B cell (primary cell): ENCODE measurements around the gene SCNN1B. TPM values are rescaled to one million over a fixed set of nuclear protein-coding genes. Genes with fewer than 3 reads are reported as not detected.

ENCODE experiments used
- ATAC-seq: fragments of 200-7000 bp; cut with Tn5 transposase; one replicate; pipeline ENCODE4 v1.10.0; 2021; ENCODE audit warnings: low read depth, mild to moderate bottlenecking, moderate number of reproducible peaks, moderate library complexity
- CTCF ChIA-PET: fragments of 350-600 bp; sonication (Branson Sonifier 250); formaldehyde crosslinking; loops from one replicate; lab custom pipeline; 2021; ENCODE audit warnings: antibody characterized with exemption, inconsistent platforms; lab: Charles Lee
- POLR2A ChIA-PET: fragments of 350-600 bp; sonication (Branson Sonifier 250); formaldehyde crosslinking; loops from one replicate; lab custom pipeline; 2021; ENCODE audit warnings: antibody characterized with exemption; lab: Charles Lee
- DNase-seq: peaks from one replicate; pipeline ENCODE4 v3.0.0; 2013
- H2AFZ ChIP-seq: 2 replicates; pipeline ENCODE4 v1.6.1; 2012; ENCODE audit warnings: mild to moderate bottlenecking, low read depth, low read length; ENCODE audit not compliant: insufficient read depth, poor library complexity, severe bottlenecking
- H3K27ac ChIP-seq, 2 donors: 1 replicate in 1 of 2; 2 replicates in 1 of 2; pipeline ENCODE4 v1.5.1; 2012 to 2013; ENCODE audit warnings: low read length in 2 of 2, mild to moderate bottlenecking in 2 of 2, moderate library complexity in 1 of 2
- H3K27me3 ChIP-seq, 4 experiments: fragments of 200-600 bp in 1 of 4; sonication (generic) in 1 of 4; replicated peaks in 1 of 4; 1 replicate in 2 of 4; 2 replicates in 2 of 4; pipeline versions ENCODE4 v1.6.1 to v1.7.0; 2013 to 2016; ENCODE audit warnings: low read length in 3 of 4, mild to moderate bottlenecking in 2 of 4, mixed read lengths in 1 of 4, moderate library complexity in 1 of 4; ENCODE audit not compliant: insufficient read depth in 4 of 4, control insufficient read depth in 3 of 4; ENCODE audit errors: control extremely low read depth in 1 of 4
- H3K36me3 ChIP-seq, 2 experiments: replicated peaks in 1 of 2; 1 replicate in 1 of 2; 2 replicates in 1 of 2; pipeline versions ENCODE4 v1.6.1 to v1.7.1; 2013; ENCODE audit warnings: low read length in 1 of 2; ENCODE audit not compliant: insufficient read depth in 2 of 2, control insufficient read depth in 1 of 2; ENCODE audit errors: control extremely low read depth in 1 of 2, extremely low read depth in 1 of 2
- H3K4me1 ChIP-seq, 2 donors: fragments of 200-600 bp in 1 of 2; sonication (generic) in 1 of 2; 1 replicate in 1 of 2; 2 replicates in 1 of 2; pipeline versions ENCODE4 v1.5.1 to v1.6.1; 2013 to 2017; ENCODE audit warnings: low read length in 2 of 2; ENCODE audit not compliant: control insufficient read depth in 2 of 2, insufficient read depth in 2 of 2
- H3K4me2 ChIP-seq: replicated peaks from 2 replicates; pipeline ENCODE3; 2012; ENCODE audit warnings: mild to moderate bottlenecking, low read depth, low read length; ENCODE audit not compliant: poor library complexity, severe bottlenecking
- H3K4me3 ChIP-seq, 5 experiments: fragments of 200-600 bp in 1 of 5; sonication (generic) in 1 of 5; 1 replicate in 3 of 5; 2 replicates in 2 of 5; pipeline versions ENCODE4 v1.5.1 to v1.7.0; 2011 to 2016; ENCODE audit warnings: low read length in 4 of 5, mild to moderate bottlenecking in 4 of 5, low read depth in 2 of 5, control low read depth in 1 of 5, moderate library complexity in 1 of 5; ENCODE audit not compliant: insufficient read depth in 1 of 5; ENCODE audit errors: control extremely low read depth in 1 of 5, extremely low read depth in 1 of 5
- H3K79me2 ChIP-seq: fragments of 200-600 bp; sonication (generic); one replicate; pipeline ENCODE4 v1.6.0; 2016; ENCODE audit warnings: low read length; ENCODE audit not compliant: control insufficient read depth, insufficient read depth
- H3K9ac ChIP-seq: fragments of 200-600 bp; sonication (generic); 2 replicates; pipeline ENCODE4 v1.6.1; 2017; ENCODE audit warnings: mild to moderate bottlenecking, low read length, moderate library complexity
- H3K9me3 ChIP-seq, 3 donors: one replicate each; pipeline versions ENCODE4 v1.6.1 to v1.7.1; 2013; ENCODE audit warnings: low read length in 2 of 3; ENCODE audit not compliant: control insufficient read depth in 2 of 3, insufficient read depth in 1 of 3; ENCODE audit errors: control extremely low read depth in 1 of 3
- H4K20me1 ChIP-seq: 2 replicates; pipeline ENCODE4 v1.6.0; 2012; ENCODE audit warnings: mild to moderate bottlenecking, low read length; ENCODE audit not compliant: insufficient read depth, control insufficient read depth, poor library complexity, severe bottlenecking
- H3K27ac Mint-ChIP-seq: one replicate; pipeline ENCODE4 v1.8.0; 2021; ENCODE audit warnings: mixed read lengths
- H3K27me3 Mint-ChIP-seq: one replicate; pipeline ENCODE4 v1.8.0; 2021; ENCODE audit warnings: mixed read lengths
- H3K4me1 Mint-ChIP-seq: one replicate; pipeline ENCODE4 v1.8.0; 2021; ENCODE audit warnings: mixed read lengths
- H3K4me3 Mint-ChIP-seq: one replicate; pipeline ENCODE4 v1.8.0; 2021; ENCODE audit warnings: mixed read lengths
- H3K9me3 Mint-ChIP-seq: one replicate; pipeline ENCODE4 v1.8.0; 2022; ENCODE audit warnings: mixed read lengths; ENCODE audit not compliant: insufficient read depth
- CTCF ChIP-seq: fragments of 200-600 bp; IDR thresholded peaks from one replicate; pipeline ENCODE4 v1.8.0; 2022; ENCODE audit warnings: antibody characterized with exemption, mild to moderate bottlenecking
- EZH2 ChIP-seq: IDR thresholded peaks from 2 replicates; pipeline ENCODE4 v1.6.1; 2012; ENCODE audit warnings: borderline replicate concordance, low read depth, mild to moderate bottlenecking, moderate library complexity, low read length; ENCODE audit not compliant: insufficient read depth, poor library complexity, severe bottlenecking
- WGBS: methylation state at CpG from one replicate; pipeline ENCODE4 v1.1.5; 2013; ENCODE audit warnings: missing lambda C conversion rate; ENCODE audit not compliant: insufficient coverage; 5-methylcytosine and 5-hydroxymethylcytosine counted together
- intact Hi-C: fragments of 100-400 bp; cut with micrococcal nuclease; formaldehyde crosslinking; loops from one replicate; pipeline ENCODE4 v1.10.0; 2022
- polyA plus RNA-seq: library from polyadenylated mRNA; depleted of rRNA; stranded (reverse); fragments of >200 nt; gene quantifications from 2 replicates; pipeline ENCODE4 v1.2.3, GENCODE V29; 2012
- total RNA-seq, 2 donors: library from RNA; stranded (reverse); fragments of 120-200 nt in 1 of 2; gene quantifications; 1 replicate in 1 of 2; 2 replicates in 1 of 2; pipeline versions ENCODE4 v1.2.3 to v1.2.4, GENCODE V29; 2013 to 2022

SCNN1B gene
- total and polyA plus RNA-seq, 2 donors (not counting 1 experiment from before 2014, with no cell fraction given), result 0.30 TPM; not detected in 1

DNA sequence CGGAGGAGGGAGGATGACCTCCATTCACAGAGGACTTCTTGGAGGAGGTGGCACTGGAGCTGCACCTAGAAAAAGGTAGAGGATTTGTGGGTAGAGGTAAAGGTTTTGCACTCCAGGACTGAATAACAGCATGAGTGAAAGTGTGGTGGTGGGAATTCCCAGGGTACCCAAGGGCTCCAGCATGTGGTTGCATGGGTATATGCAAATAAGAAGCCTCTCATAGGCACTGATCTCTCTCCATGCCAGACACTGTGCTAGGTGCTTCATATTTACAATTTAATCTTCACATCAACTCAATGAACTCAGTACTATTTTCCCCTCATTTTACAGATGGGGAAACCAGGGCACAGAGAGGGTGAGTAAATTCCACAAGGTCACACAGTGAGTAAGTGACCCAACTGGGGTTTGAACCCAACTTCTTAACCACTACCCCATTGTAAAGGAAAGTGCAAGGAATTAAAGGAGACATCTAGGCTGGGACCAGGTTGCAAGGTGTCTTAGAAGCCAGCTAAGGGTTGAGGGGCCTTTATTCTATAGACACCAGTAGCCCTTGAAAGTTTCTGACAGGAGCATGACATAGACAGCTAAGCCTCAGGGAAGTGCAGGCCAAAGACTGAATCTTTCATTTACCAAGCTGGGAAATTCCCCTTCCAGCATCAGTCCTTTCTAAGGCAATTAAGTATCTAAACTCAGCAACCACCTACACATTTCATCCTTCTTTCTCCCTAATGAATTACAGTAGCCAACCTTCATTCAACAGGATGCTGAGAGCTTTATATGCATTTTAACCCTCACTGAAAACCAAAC lies 21.3 kb downstream of the SCNN1B start:
- H4K20me1 ChIP-seq, result no peaks in the 10 kb centered on the region
- no CpG with 5 or more reads among the region's 1 CpG for WGBS
- CTCF ChIA-PET, result no interaction called here
- no peak overlapping the region for H3K27ac ChIP-seq
- TF ChIP-seq CTCF (no peak), EZH2 (no peak)
- POLR2A ChIA-PET, result interaction anchor here (0.7 kb wide), 1 partner anchor 12 kb away, joined by 6 read pairs; no protein-coding TSS in a partner anchor
- no peaks in the 10 kb centered on the region for H3K27me3 Mint-ChIP-seq
- H3K4me2 ChIP-seq, result no peak overlapping the region
- H3K9me3 Mint-ChIP-seq, result no peaks in the 10 kb centered on the region
- H3K27ac Mint-ChIP-seq, result no peak overlapping the region
- no peak overlapping the region for H3K9ac ChIP-seq
- H3K4me1 Mint-ChIP-seq, result peaks cover 8% of the 10 kb centered on the region
- H2AFZ ChIP-seq, result no peak overlapping the region
- no peaks in the 10 kb centered on the region for H3K9me3 ChIP-seq
- no peak for DNase-seq
- no peaks in the 10 kb centered on the region for H3K27me3 ChIP-seq
- H3K79me2 ChIP-seq, result no peaks in the 10 kb centered on the region
- H3K4me1 ChIP-seq, result no peaks in the 10 kb centered on the region
- no peaks in the 10 kb centered on the region for H3K36me3 ChIP-seq
- intact Hi-C loops, result no loop called here
- no peak overlapping the region for H3K4me3 ChIP-seq
- no peak overlapping the region for H3K4me3 Mint-ChIP-seq
- ATAC-seq, result no peak

DNA sequence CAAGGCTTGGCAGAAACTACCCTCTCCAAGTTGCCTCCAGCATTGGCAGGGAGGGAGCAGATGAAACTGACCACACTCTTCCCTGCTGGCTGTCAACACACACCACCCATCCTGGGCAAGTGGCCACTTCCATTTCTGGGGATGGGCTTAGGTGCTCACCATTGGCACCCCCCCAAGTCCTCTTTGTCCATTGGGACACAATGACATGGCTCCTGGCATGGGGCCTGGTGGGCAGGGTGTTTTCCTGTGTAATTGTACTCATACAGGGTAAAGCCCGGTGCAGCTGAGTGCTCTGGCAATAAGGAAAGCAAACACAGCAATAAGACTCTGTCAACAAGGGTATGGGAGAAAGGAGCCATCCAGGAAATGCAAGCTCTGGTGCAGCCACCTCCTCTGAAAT lies 22.6 kb downstream of the SCNN1B start:
- no peak for TF ChIP-seq CTCF
- TF ChIP-seq EZH2, result no peak
- no peaks in the 10 kb centered on the region for H3K9me3 Mint-ChIP-seq
- ATAC-seq, result no peak
- WGBS, result 57% methylated on average over 1 of the region's 1 CpG
- H3K4me3 ChIP-seq, result no peak overlapping the region
- intact Hi-C loops, result no loop called here
- H3K9me3 ChIP-seq, result no peaks in the 10 kb centered on the region
- peaks cover 8% of the 10 kb centered on the region for H3K4me1 Mint-ChIP-seq
- no peak overlapping the region for H3K27ac ChIP-seq
- H3K79me2 ChIP-seq, result no peaks in the 10 kb centered on the region
- H4K20me1 ChIP-seq, result no peaks in the 10 kb centered on the region
- H2AFZ ChIP-seq, result no peak overlapping the region
- no peak overlapping the region for H3K4me3 Mint-ChIP-seq
- no peaks in the 10 kb centered on the region for H3K27me3 ChIP-seq
- H3K9ac ChIP-seq, result no peak overlapping the region
- peaks cover 3% of the 10 kb centered on the region for H3K27me3 Mint-ChIP-seq
- ChIA-PET CTCF (no interaction called here), POLR2A (no interaction called here)
- H3K4me2 ChIP-seq, result no peak overlapping the region
- no peaks in the 10 kb centered on the region for H3K36me3 ChIP-seq
- no peak for DNase-seq
- H3K4me1 ChIP-seq, result no peaks in the 10 kb centered on the region
- no peak overlapping the region for H3K27ac Mint-ChIP-seq
